Stimulated activated naive CD4-positive, alpha-beta T cell (primary cell): Measurements from ENCODE around the gene MGAT5B.
"Not testable (repeated sequence)": the region's sequence is repeated elsewhere in the genome, so short reads cannot be mapped to it uniquely, and the experiment has no call there.

ENCODE experiments used
- DNase-seq, 6 experiments: peaks; one replicate each; lab custom pipeline; 2025; lab: John Stamatoyannopoulos, UW

The MGAT5B gene

GRCh38 chr17:76845541-76846017 lies 22.6 kb upstream of the MGAT5B start:
- no peak for DNase-seq

- no peak for DNase-seq
Measured at GRCh38 chr17:76847031-76847430, 21.2 kb upstream of the MGAT5B start.

- no peak for DNase-seq
Measured at GRCh38 chr17:76848670-76849069, 19.5 kb upstream of the MGAT5B start.

GRCh38 chr17:76849160-76849559 lies 19.0 kb upstream of the MGAT5B start:
- not testable (repeated sequence) for DNase-seq

- no peak for DNase-seq
Measured at GRCh38 chr17:76852843-76853242, 15.4 kb upstream of the MGAT5B start.

- DNase-seq: no peak
Measured at GRCh38 chr17:76855105-76855504, 13.1 kb upstream of the MGAT5B start.

GRCh38 chr17:76862079-76862478 lies 6.1 kb upstream of the MGAT5B start:
- no peak for DNase-seq

- DNase-seq: no peak
Measured at GRCh38 chr17:76862494-76862893, 5.7 kb upstream of the MGAT5B start.

GRCh38 chr17:76864024-76864423 lies 4.2 kb upstream of the MGAT5B start:
- DNase-seq: no peak

- no peak for DNase-seq
Measured at GRCh38 chr17:76865174-76865573, 3.0 kb upstream of the MGAT5B start.

GRCh38 chr17:76866203-76866602 lies 2.0 kb upstream of the MGAT5B start:
- no peak for DNase-seq

GRCh38 chr17:76866774-76867577 lies 1.2 kb upstream of the MGAT5B start:
- no peak for DNase-seq

- DNase-seq: peak in 1 of 6 experiments; percentile 21
Measured at GRCh38 chr17:76867578-76868175, 527 bp upstream of the MGAT5B start.

- peak in 2 of 6 experiments; percentile 14 to 40 for DNase-seq
Measured at GRCh38 chr17:76868669-76869495, 678 bp downstream of the MGAT5B start.

- DNase-seq: peak in 3 of 6 experiments; percentile 3 to 40 (median 16)
Measured at GRCh38 chr17:76869496-76870376, 1.5 kb downstream of the MGAT5B start.

GRCh38 chr17:76870377-76870714 lies 2.1 kb downstream of the MGAT5B start:
- no peak for DNase-seq

GRCh38 chr17:76871668-76872067 lies 3.5 kb downstream of the MGAT5B start:
- DNase-seq: no peak

GRCh38 chr17:76872221-76872873 lies 4.1 kb downstream of the MGAT5B start:
- peak in 1 of 6 experiments; percentile 11 for DNase-seq

- DNase-seq: no peak
Measured at GRCh38 chr17:76872874-76873221, 4.6 kb downstream of the MGAT5B start.

GRCh38 chr17:76873856-76874255 lies 5.7 kb downstream of the MGAT5B start:
- no peak for DNase-seq

GRCh38 chr17:76877437-76877836 lies 9.2 kb downstream of the MGAT5B start:
- no peak for DNase-seq
